H1 (cell line): ENCODE results near the gene DHTKD1. TPM values are rescaled to one million over a fixed set of nuclear protein-coding genes. Genes with fewer than 3 reads are reported as not detected.

Source experiments
- CTCF ChIA-PET: fragments of 300-600 bp; sonication (Branson Sonifier 250); formaldehyde crosslinking; loops from one replicate; lab custom pipeline; 2021; ENCODE audit not compliant: partially characterized antibody; lab: Charles Lee
- POLR2A ChIA-PET: fragments of 300-600 bp; sonication (Branson Sonifier 250); formaldehyde crosslinking; loops from one replicate; lab custom pipeline; 2021; ENCODE audit warnings: inconsistent platforms; ENCODE audit not compliant: partially characterized antibody; lab: Charles Lee
- DNase-seq, 2 experiments: peaks; one replicate each; pipeline versions ENCODE4 v3.0.0 to v3.0.0-alpha.2; 2010 to 2022; ENCODE audit warnings: low spot score in 2 of 2, low read depth in 1 of 2, mixed read lengths in 1 of 2
- FAIRE-seq: peaks from 2 replicates; lab custom pipeline; 2011; peaks lifted over from hg19 to GRCh38; lab: Jason Lieb, UNC
- H2AFZ ChIP-seq: 2 replicates; pipeline ENCODE4 v1.8.1; 2012; ENCODE audit warnings: low read length, inconsistent platforms
- H2AK5ac ChIP-seq: 2 replicates; pipeline ENCODE4 v1.6.1; 2013; ENCODE audit warnings: low read depth, low read length
- H2BK120ac ChIP-seq: replicated peaks from 2 replicates; pipeline ENCODE3; 2013; ENCODE audit warnings: low read depth, low read length, inconsistent platforms
- H2BK12ac ChIP-seq: 2 replicates; pipeline ENCODE4 v1.6.1; 2013; ENCODE audit warnings: low read depth, low read length
- H2BK15ac ChIP-seq: 2 replicates; pipeline ENCODE4 v1.6.1; 2013; ENCODE audit warnings: low read length
- H2BK20ac ChIP-seq: 2 replicates; pipeline ENCODE4 v1.6.1; 2013; ENCODE audit warnings: low read length
- H2BK5ac ChIP-seq: 2 replicates; pipeline ENCODE4 v1.6.1; 2013; ENCODE audit warnings: low read depth, low read length
- H3K14ac ChIP-seq: 2 replicates; pipeline ENCODE4 v1.6.1; 2013; ENCODE audit warnings: inconsistent platforms; ENCODE audit not compliant: insufficient read length
- H3K18ac ChIP-seq: 2 replicates; pipeline ENCODE4 v1.6.1; 2013; ENCODE audit warnings: low read length; ENCODE audit errors: extremely low read depth
- H3K23ac ChIP-seq: 2 replicates; pipeline ENCODE4 v1.6.1; 2013; ENCODE audit warnings: inconsistent platforms; ENCODE audit not compliant: insufficient read length
- H3K23me2 ChIP-seq: 2 replicates; pipeline ENCODE4 v1.6.1; 2013; ENCODE audit warnings: low read depth, low read length
- H3K27ac ChIP-seq: 2 replicates; pipeline ENCODE4 v1.6.1; 2011; ENCODE audit warnings: low read depth, low read length, inconsistent platforms
- H3K27me3 ChIP-seq, 4 experiments: replicated peaks in 1 of 4; 1 replicate in 1 of 4; 2 replicates in 3 of 4; pipeline versions ENCODE4 v1.6.1 to v1.8.1; 2011 to 2013; ENCODE audit warnings: low read length in 3 of 4, mild to moderate bottlenecking in 3 of 4, inconsistent platforms in 2 of 4, mixed read lengths in 2 of 4, moderate library complexity in 1 of 4; ENCODE audit not compliant: control insufficient read depth in 3 of 4, insufficient read depth in 3 of 4; ENCODE audit errors: extremely low read depth in 1 of 4
- H3K36me3 ChIP-seq, 4 experiments: 2 replicates each; pipeline versions ENCODE4 v1.6.1 to v1.8.1; 2011 to 2013; ENCODE audit warnings: mild to moderate bottlenecking in 4 of 4, low read length in 3 of 4, moderate library complexity in 2 of 4, control low read depth in 1 of 4, inconsistent platforms in 1 of 4; ENCODE audit not compliant: insufficient read depth in 4 of 4, control insufficient read depth in 2 of 4
- H3K4ac ChIP-seq: replicated peaks from 2 replicates; pipeline ENCODE3; 2013; ENCODE audit warnings: low read length, low read depth, mixed read lengths, inconsistent platforms; ENCODE audit not compliant: insufficient read length
- H3K4me1 ChIP-seq, 4 experiments: replicated peaks in 1 of 4; 1 replicate in 1 of 4; 2 replicates in 3 of 4; pipeline versions ENCODE4 v1.6.1 to v1.8.1; 2011 to 2013; ENCODE audit warnings: low read length in 3 of 4, inconsistent platforms in 2 of 4, mixed read lengths in 1 of 4; ENCODE audit not compliant: insufficient read depth in 4 of 4, control insufficient read depth in 3 of 4
- H3K4me2 ChIP-seq, 2 experiments: 2 replicates each; pipeline versions ENCODE4 v1.6.1 to v1.8.1; 2011 to 2013; ENCODE audit warnings: low read depth in 2 of 2, low read length in 2 of 2, control low read depth in 1 of 2, inconsistent platforms in 1 of 2, mild to moderate bottlenecking in 1 of 2; ENCODE audit not compliant: insufficient read depth in 1 of 2
- H3K4me3 ChIP-seq, 4 experiments: fragments of 200-600, 300-600 bp in 1 of 4; sonication (generic), shearing (Covaris generic), sonication (Bioruptor Twin) in 1 of 4; 2 replicates each; pipeline versions ENCODE4 v1.5.1 to v1.8.1; 2011 to 2016; ENCODE audit warnings: low read length in 4 of 4, low read depth in 3 of 4, control low read depth in 2 of 4, inconsistent platforms in 2 of 4, mild to moderate bottlenecking in 2 of 4, mixed read lengths in 1 of 4, moderate library complexity in 1 of 4; ENCODE audit not compliant: insufficient read depth in 2 of 4; ENCODE audit errors: extremely low read depth in 1 of 4
- H3K56ac ChIP-seq: replicated peaks from 2 replicates; pipeline ENCODE3; 2013; ENCODE audit warnings: low read depth, mild to moderate bottlenecking, mixed read lengths, low read length, inconsistent platforms; ENCODE audit not compliant: insufficient read length
- H3K79me1 ChIP-seq: 2 replicates; pipeline ENCODE4 v1.6.1; 2013; ENCODE audit warnings: low read depth, low read length, control low read depth
- H3K79me2 ChIP-seq, 2 experiments: 2 replicates each; pipeline versions ENCODE4 v1.6.1 to v1.8.1; 2012 to 2013; ENCODE audit warnings: low read length in 2 of 2, mild to moderate bottlenecking in 2 of 2, inconsistent platforms in 1 of 2; ENCODE audit not compliant: insufficient read depth in 2 of 2, control insufficient read depth in 1 of 2
- H3K9ac ChIP-seq, 4 experiments: replicated peaks in 1 of 4; 1 replicate in 1 of 4; 2 replicates in 3 of 4; pipeline versions ENCODE4 v1.6.1 to v1.8.1; 2011 to 2013; ENCODE audit warnings: low read depth in 3 of 4, low read length in 3 of 4, control low read depth in 2 of 4, mild to moderate bottlenecking in 2 of 4, moderate library complexity in 2 of 4, inconsistent platforms in 1 of 4; ENCODE audit errors: extremely low read depth in 1 of 4
- H3K9me3 ChIP-seq, 2 experiments: 2 replicates each; pipeline versions ENCODE4 v1.6.1 to v1.8.1; 2012 to 2013; ENCODE audit warnings: mild to moderate bottlenecking in 2 of 2, moderate library complexity in 2 of 2, control low read depth in 1 of 2, inconsistent platforms in 1 of 2, low read depth in 1 of 2, low read length in 1 of 2, mixed read lengths in 1 of 2; ENCODE audit not compliant: insufficient read depth in 2 of 2
- H4K20me1 ChIP-seq, 2 experiments: replicated peaks in 1 of 2; 2 replicates each; pipeline versions ENCODE3 to v1.8.1; 2011 to 2013; ENCODE audit warnings: inconsistent platforms in 2 of 2, low read length in 2 of 2, mild to moderate bottlenecking in 1 of 2; ENCODE audit not compliant: insufficient read depth in 2 of 2, control insufficient read depth in 1 of 2
- H4K5ac ChIP-seq: 2 replicates; pipeline ENCODE4 v1.6.1; 2013; ENCODE audit warnings: low read length, low read depth, mixed read lengths, inconsistent platforms; ENCODE audit not compliant: insufficient read length
- H4K8ac ChIP-seq: 2 replicates; pipeline ENCODE4 v1.8.0; 2013; ENCODE audit warnings: mild to moderate bottlenecking, moderate library complexity, low read length, inconsistent platforms; ENCODE audit not compliant: insufficient read depth; ENCODE audit errors: extremely low read depth
- H4K91ac ChIP-seq: replicated peaks from 2 replicates; pipeline ENCODE3; 2013; ENCODE audit warnings: low read length, mixed read lengths, inconsistent platforms; ENCODE audit not compliant: insufficient read length
- ASH2L ChIP-seq: fragments of 200-600, 300-600 bp; sonication (generic); IDR thresholded peaks from one replicate; pipeline ENCODE4 v1.7.1; 2017; ENCODE audit warnings: low read length
- CREB1 ChIP-seq: IDR thresholded peaks from 2 replicates; pipeline ENCODE4 v1.6.1; 2012; ENCODE audit warnings: inconsistent platforms
- KDM4A ChIP-seq: IDR thresholded peaks from one replicate; pipeline ENCODE4 v1.7.1; 2012; ENCODE audit warnings: low read depth, mild to moderate bottlenecking, moderate library complexity, low read length, inconsistent platforms; ENCODE audit not compliant: severe bottlenecking
- NRF1 ChIP-seq: IDR thresholded peaks from 2 replicates; pipeline ENCODE4 v1.6.1; 2011; ENCODE audit warnings: mild to moderate bottlenecking, low read depth, low read length, improper control_type of control experiment
- PHF8 ChIP-seq: fragments of 200-600 bp; sonication (generic); conservative IDR thresholded peaks from 2 replicates; pipeline ENCODE4 v1.7.1; 2012; ENCODE audit warnings: low read depth, mild to moderate bottlenecking, inconsistent platforms, low read length, moderate library complexity
- RBBP5 ChIP-seq: IDR thresholded peaks from 2 replicates; pipeline ENCODE4 v1.7.1; 2012; ENCODE audit warnings: low read depth, mild to moderate bottlenecking, inconsistent platforms, low read length, moderate library complexity, borderline replicate concordance
- RNF2 ChIP-seq: fragments of 200-900, 300-1000 bp; sonication (generic); IDR thresholded peaks from 2 replicates; pipeline ENCODE4 v1.7.1; 2016; ENCODE audit warnings: borderline replicate concordance, low read depth, mild to moderate bottlenecking, antibody characterized with exemption, low read length; ENCODE audit not compliant: poor library complexity, severe bottlenecking; ENCODE audit errors: missing control alignments
- SAP30 ChIP-seq: fragments of 300-600 bp; sonication (generic); IDR thresholded peaks from 2 replicates; pipeline ENCODE4 v1.7.1; 2012; ENCODE audit warnings: low read length, moderate library complexity, mild to moderate bottlenecking, inconsistent platforms; ENCODE audit not compliant: insufficient read depth, insufficient replicate concordance
- SP2 ChIP-seq: IDR thresholded peaks from 2 replicates; pipeline ENCODE4 v1.6.1; 2012; ENCODE audit warnings: mild to moderate bottlenecking, low read length, inconsistent platforms
- TAF1 ChIP-seq: IDR thresholded peaks from 2 replicates; pipeline ENCODE4 v1.6.1; 2011; ENCODE audit warnings: mild to moderate bottlenecking, low read depth, low read length
- WGBS, 2 experiments: shearing (Covaris generic) in 1 of 2; methylation state at CpG; one replicate each; pipeline versions ENCODE4 v1.1.6 to v1.1.7; 2013 to 2015; ENCODE audit warnings: low lambda C conversion rate in 2 of 2, mixed read lengths in 2 of 2, inconsistent platforms in 1 of 2, low coverage in 1 of 2, missing lambda C conversion rate in 1 of 2; ENCODE audit not compliant: insufficient replicate concordance in 2 of 2, insufficient coverage in 1 of 2, insufficient read length in 1 of 2; ENCODE audit errors: extremely low coverage in 1 of 2, missing lambda C conversion rate in 1 of 2; 5-methylcytosine and 5-hydroxymethylcytosine counted together
- polyA plus RNA-seq, 7 experiments: library from polyadenylated mRNA; depleted of rRNA in 3 of 7; stranded (reverse) in 5 of 7; unstranded in 2 of 7; fragments of >200 nt in 5 of 7; fragments of 200-250 nt in 2 of 7; gene quantifications; 1 replicate in 5 of 7; 2 replicates in 1 of 7; 4 replicates in 1 of 7; pipeline versions ENCODE4 v1.2.1 to v1.2.3, GENCODE V29; 2011 to 2013; ENCODE audit warnings: missing spikeins in 2 of 7, mixed read lengths in 2 of 7
- total RNA-seq: library from RNA; stranded (reverse); fragmentation: NEBNext Ultra II Directional; extraction: Animal tissue kit (Norgen Biotek cat#: 25700); gene quantifications from 2 replicates; pipeline ENCODE4 v1.2.1, GENCODE V29; 2021

The DHTKD1 gene
- total and polyA plus RNA-seq, 2 of the 8 experiments (the other 6 are each of a cell fraction or from before 2014, with no cell fraction given): 49.8 to 74.9 TPM

- no peak within 1 kb of the TSS for H2BK120ac ChIP-seq
- WGBS, 2 experiments: 2% methylated on average over 41 of the region's 108 CpGs; no CpG with 5 or more reads in 1 of the 2 experiments
- H2BK12ac ChIP-seq: no peak within 1 kb of the TSS
- H3K4me3 ChIP-seq: peak within 1 kb of the TSS; percentile 73 to 94 (median 79)
- ChIA-PET CTCF (interaction anchor here (0.6 to 1.2 kb wide), 12 partner anchors 9 to 600 kb away, joined by 3 to 5 read pairs (median 4); no protein-coding TSS in a partner anchor), POLR2A (interaction anchor here (0.7 to 3.2 kb wide), 2 partner anchors 58 to 66 kb away, joined by 3 to 10 read pairs; partner anchors contain the start of genes CDC123 and NUDT5)
- DNase-seq (peak; percentile 56 to 98), FAIRE-seq (no peak)
- peak within 1 kb of the TSS; percentile 85; the same call in 1 of the 2 replicates for H4K8ac ChIP-seq
- H4K5ac ChIP-seq: peak within 1 kb of the TSS; percentile 97
- H4K20me1 ChIP-seq: no peaks in the 10 kb centered on the region
- no peak within 1 kb of the TSS for H3K23ac ChIP-seq
- peak within 1 kb of the TSS; percentile 94 for H2AFZ ChIP-seq
- H2BK20ac ChIP-seq: no peak within 1 kb of the TSS
- H3K79me2 ChIP-seq: peaks cover 0 to 4% of the 10 kb centered on the region in 2 experiments; a peak in 2 of 4 replicates
- 0 out of 2 replicates have a peak, but pooled peaks cover 2% of the 10 kb centered on the region for H3K79me1 ChIP-seq
- H3K9me3 ChIP-seq: no peaks in the 10 kb centered on the region
- H3K14ac ChIP-seq: no peak within 1 kb of the TSS
- peak within 1 kb of the TSS; percentile 19 to 84 (median 74); a peak in 6 of 7 replicates for H3K9ac ChIP-seq
- H2BK15ac ChIP-seq: no peak within 1 kb of the TSS
- H4K91ac ChIP-seq: no peak within 1 kb of the TSS
- H3K56ac ChIP-seq: peak within 1 kb of the TSS; percentile 77
- peaks cover 4% of the 10 kb centered on the region for H3K23me2 ChIP-seq
- no peaks in the 10 kb centered on the region; a peak in 1 of 8 replicates for H3K36me3 ChIP-seq
- no peak within 1 kb of the TSS; the same call in 1 of the 2 replicates for H2BK5ac ChIP-seq
- H3K27ac ChIP-seq: peak within 1 kb of the TSS; percentile 73; the same call in 1 of the 2 replicates
- no peak within 1 kb of the TSS for H2AK5ac ChIP-seq
- H3K27me3 ChIP-seq: no peaks in the 10 kb centered on the region
- H3K4ac ChIP-seq: no peak within 1 kb of the TSS
- peak within 1 kb of the TSS; percentile 78 to 98 for H3K4me2 ChIP-seq
- H3K18ac ChIP-seq: no peak within 1 kb of the TSS; the same call in 1 of the 2 replicates
- H3K4me1 ChIP-seq: peaks cover 0 to 4% (median 0%) of the 10 kb centered on the region in 4 experiments; a peak in 1 of 7 replicates
- no peak for TF ChIP-seq SAP30
- TF ChIP-seq KDM4A: peak; percentile 89
- TF ChIP-seq NRF1: peak; percentile 45
- peak; percentile 85 for TF ChIP-seq RBBP5
- peak; percentile 59; the same call in 1 of the 2 replicates for TF ChIP-seq TAF1
- no peak for TF ChIP-seq SP2
- peak; percentile 14 for TF ChIP-seq ASH2L
- 0 out of 2 replicates have a peak, but pooled peaks have one; percentile 13 for TF ChIP-seq CREB1
- TF ChIP-seq PHF8: peak; percentile 80
- no peak for TF ChIP-seq RNF2
Observed at GRCh38 chr10:12129222-12130111, 60.7 kb downstream of the DHTKD1 start, which contains the start of gene SEC61A2. SEC61A2 (plus strand) TSS chr10:12129677; CDS start chr10:12129788, 111 bp downstream.
